DND-41 (cell line): ENCODE data around the gene CAMK2A.

Experiments
- ATAC-seq: fragments of 200-7000 bp; cut with Tn5 transposase; 3 replicates; pipeline ENCODE4 v1.9.1; 2021; ENCODE audit warnings: low read depth; ENCODE audit not compliant: insufficient read depth
- DNase-seq: peaks from one replicate; pipeline ENCODE4 v3.0.0-alpha.2; 2020
- H2AFZ ChIP-seq: 2 replicates; pipeline ENCODE4 v1.6.0; 2012; ENCODE audit warnings: low read depth, low read length
- H3K27ac ChIP-seq: 2 replicates; pipeline ENCODE4 v1.5.1; 2012; ENCODE audit warnings: low read length, inconsistent platforms
- H3K27me3 ChIP-seq: fragments of 200-600 bp; sonication (generic); 2 replicates; pipeline ENCODE4 v1.6.0; 2012; ENCODE audit warnings: low read length, mild to moderate bottlenecking, inconsistent platforms; ENCODE audit not compliant: insufficient read depth, poor library complexity
- H3K36me3 ChIP-seq: 2 replicates; pipeline ENCODE4 v1.5.1; 2012; ENCODE audit warnings: low read length, inconsistent platforms; ENCODE audit not compliant: insufficient read depth
- H3K4me1 ChIP-seq: 2 replicates; pipeline ENCODE4 v1.5.1; 2012; ENCODE audit warnings: mild to moderate bottlenecking, low read length; ENCODE audit not compliant: insufficient read depth
- H3K4me2 ChIP-seq: 2 replicates; pipeline ENCODE4 v1.6.0; 2012; ENCODE audit warnings: mild to moderate bottlenecking, moderate library complexity, low read length, inconsistent platforms; ENCODE audit not compliant: insufficient read depth
- H3K4me3 ChIP-seq, 2 experiments: fragments of 200-600 bp in 1 of 2; shearing (Covaris generic) in 1 of 2; 2 replicates each; pipeline ENCODE4 v1.5.1; 2012 to 2016; ENCODE audit warnings: inconsistent platforms in 2 of 2, low read length in 2 of 2, mild to moderate bottlenecking in 2 of 2, low read depth in 1 of 2, moderate library complexity in 1 of 2
- H3K79me2 ChIP-seq: 2 replicates; pipeline ENCODE4 v1.6.0; 2012; ENCODE audit warnings: low read length, inconsistent platforms; ENCODE audit not compliant: insufficient read depth
- H3K9ac ChIP-seq: 2 replicates; pipeline ENCODE4 v1.6.0; 2012; ENCODE audit warnings: low read depth, mild to moderate bottlenecking, inconsistent platforms, low read length, moderate library complexity
- H3K9me3 ChIP-seq: 2 replicates; pipeline ENCODE4 v1.5.1; 2012; ENCODE audit warnings: low read length, moderate library complexity, mild to moderate bottlenecking, inconsistent platforms; ENCODE audit not compliant: insufficient read depth, severe bottlenecking
- H4K20me1 ChIP-seq: 2 replicates; pipeline ENCODE4 v1.6.0; 2012; ENCODE audit warnings: low read length; ENCODE audit not compliant: insufficient read depth
- CTCF ChIP-seq: IDR thresholded peaks from 2 replicates; pipeline ENCODE4 v1.5.1; 2012; ENCODE audit warnings: borderline replicate concordance, low read length, moderate library complexity, mild to moderate bottlenecking; ENCODE audit not compliant: poor library complexity, severe bottlenecking; ENCODE audit errors: extremely low read depth
- EZH2 ChIP-seq: IDR thresholded peaks from 3 replicates; pipeline ENCODE4 v1.6.1; 2012; ENCODE audit warnings: borderline replicate concordance, low read depth, mild to moderate bottlenecking, moderate library complexity, low read length, inconsistent platforms; ENCODE audit not compliant: severe bottlenecking

The CAMK2A gene

GRCh38 chr5:150318613-150319483, 29.3 kb upstream of the CAMK2A start:
- Histone ChIP-seq H2AFZ (no peak overlapping the region), H3K4me2 (no peak overlapping the region), H3K9me3 (no peaks in the 10 kb centered on the region), H3K36me3 (no peaks in the 10 kb centered on the region), H3K27me3 (no peaks in the 10 kb centered on the region), H3K4me1 (no peaks in the 10 kb centered on the region), H3K4me3 (no peak overlapping the region), H3K9ac (no peak overlapping the region), H4K20me1 (no peaks in the 10 kb centered on the region), H3K27ac (no peak overlapping the region), H3K79me2 (no peaks in the 10 kb centered on the region)
- DNase-seq = no peak
- TF ChIP-seq EZH2 (no peak), CTCF (no peak)
- no peak for ATAC-seq

GRCh38 chr5:150317048-150318003, 27.8 kb upstream of the CAMK2A start:
- H3K9ac ChIP-seq = no peak overlapping the region
- no peak overlapping the region for H3K4me2 ChIP-seq
- no peaks in the 10 kb centered on the region for H3K79me2 ChIP-seq
- no peaks in the 10 kb centered on the region for H4K20me1 ChIP-seq
- no peak overlapping the region for H3K27ac ChIP-seq
- H3K9me3 ChIP-seq = no peaks in the 10 kb centered on the region
- H2AFZ ChIP-seq = no peak overlapping the region
- DNase-seq (no peak), ATAC-seq (no peak)
- H3K27me3 ChIP-seq = no peaks in the 10 kb centered on the region
- no peaks in the 10 kb centered on the region for H3K4me1 ChIP-seq
- TF ChIP-seq CTCF (no peak), EZH2 (no peak)
- no peak overlapping the region for H3K4me3 ChIP-seq
- no peaks in the 10 kb centered on the region for H3K36me3 ChIP-seq

- H3K9ac ChIP-seq = no peak overlapping the region
- TF ChIP-seq EZH2 (no peak), CTCF (no peak)
- ATAC-seq = no peak
- no peaks in the 10 kb centered on the region for H3K9me3 ChIP-seq
- no peak overlapping the region for H3K27ac ChIP-seq
- DNase-seq = no peak
- H3K4me2 ChIP-seq = no peak overlapping the region
- no peaks in the 10 kb centered on the region for H3K27me3 ChIP-seq
- no peak overlapping the region for H2AFZ ChIP-seq
- H3K4me1 ChIP-seq = no peaks in the 10 kb centered on the region
- no peaks in the 10 kb centered on the region for H3K79me2 ChIP-seq
- H3K4me3 ChIP-seq = no peak overlapping the region
- no peaks in the 10 kb centered on the region for H3K36me3 ChIP-seq
- no peaks in the 10 kb centered on the region for H4K20me1 ChIP-seq
Observed at GRCh38 chr5:150316320-150316719, 26.7 kb upstream of the CAMK2A start.
